Mammary epithelial cell (primary cell): Measurements from ENCODE around the gene LBX2.

ENCODE experiments used
- EZH2 ChIP-seq: IDR thresholded peaks from 2 replicates; pipeline ENCODE4 v1.6.1; 2012; ENCODE audit warnings: low read length, inconsistent platforms, borderline replicate concordance
- TF ChIP-seq, protein P1 (sequence below), 2 donors: IDR thresholded peaks in 1 of 2; conservative IDR thresholded peaks in 1 of 2; 2 replicates each; pipeline ENCODE4 v1.5.1; 2011 to 2012; ENCODE audit warnings: inconsistent platforms in 2 of 2, low read length in 2 of 2, mild to moderate bottlenecking in 2 of 2, control low read depth in 1 of 2, low read depth in 1 of 2; ENCODE audit not compliant: insufficient read depth in 1 of 2; ENCODE audit errors: extremely low read depth in 1 of 2

- TF ChIP-seq, protein P1, sequence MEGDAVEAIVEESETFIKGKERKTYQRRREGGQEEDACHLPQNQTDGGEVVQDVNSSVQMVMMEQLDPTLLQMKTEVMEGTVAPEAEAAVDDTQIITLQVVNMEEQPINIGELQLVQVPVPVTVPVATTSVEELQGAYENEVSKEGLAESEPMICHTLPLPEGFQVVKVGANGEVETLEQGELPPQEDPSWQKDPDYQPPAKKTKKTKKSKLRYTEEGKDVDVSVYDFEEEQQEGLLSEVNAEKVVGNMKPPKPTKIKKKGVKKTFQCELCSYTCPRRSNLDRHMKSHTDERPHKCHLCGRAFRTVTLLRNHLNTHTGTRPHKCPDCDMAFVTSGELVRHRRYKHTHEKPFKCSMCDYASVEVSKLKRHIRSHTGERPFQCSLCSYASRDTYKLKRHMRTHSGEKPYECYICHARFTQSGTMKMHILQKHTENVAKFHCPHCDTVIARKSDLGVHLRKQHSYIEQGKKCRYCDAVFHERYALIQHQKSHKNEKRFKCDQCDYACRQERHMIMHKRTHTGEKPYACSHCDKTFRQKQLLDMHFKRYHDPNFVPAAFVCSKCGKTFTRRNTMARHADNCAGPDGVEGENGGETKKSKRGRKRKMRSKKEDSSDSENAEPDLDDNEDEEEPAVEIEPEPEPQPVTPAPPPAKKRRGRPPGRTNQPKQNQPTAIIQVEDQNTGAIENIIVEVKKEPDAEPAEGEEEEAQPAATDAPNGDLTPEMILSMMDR (conservative IDR thresholded peaks at IDR 0.05 in 1 of 2, IDR thresholded peaks at IDR 0.05 in 1 of 2; ENCODE audit: extremely low read depth in 1 of 2, insufficient read depth in 1 of 2, low read depth in 1 of 2, low read length in 2 of 2): peak; percentile 12 to 47
- TF ChIP-seq EZH2: no peak
Observed at GRCh38 chr2:74532222-74532621, 32.8 kb upstream of the LBX2 start.
